Stimulated activated naive CD8-positive, alpha-beta T cell treated with anti-CD3 and anti-CD28 coated beads, Interleukin-15, amount 100 ng/mL, for 72 hours (primary cell): ENCODE data around the gene CFAP54.

Source experiments
- ATAC-seq: fragments of 150-1000 bp; cut with Tn5 transposase; 2 replicates; pipeline ENCODE4 v1.10.0; 2021; ENCODE audit warnings: mild to moderate bottlenecking, moderate library complexity
- DNase-seq, 2 donors: peaks; one replicate each; pipeline ENCODE4 v3.0.0; 2021 to 2022
- H3K27ac Mint-ChIP-seq, 2 donors: one replicate each; pipeline ENCODE4 v1.8.0; 2022; ENCODE audit warnings: mild to moderate bottlenecking in 2 of 2, mixed read lengths in 2 of 2, moderate library complexity in 2 of 2
- H3K27me3 Mint-ChIP-seq: one replicate; pipeline ENCODE4 v1.8.0; 2022; ENCODE audit warnings: mixed read lengths
- H3K4me1 Mint-ChIP-seq: one replicate; pipeline ENCODE4 v1.8.0; 2022; ENCODE audit warnings: mild to moderate bottlenecking, mixed read lengths
- H3K4me3 Mint-ChIP-seq, 2 donors: one replicate each; pipeline ENCODE4 v1.8.0; 2022; ENCODE audit warnings: mild to moderate bottlenecking in 2 of 2, mixed read lengths in 2 of 2, moderate library complexity in 1 of 2
- H3K9me3 Mint-ChIP-seq, 2 donors: one replicate each; pipeline ENCODE4 v1.8.0; 2022; ENCODE audit warnings: mixed read lengths in 2 of 2

Gene CFAP54

GRCh38 chr12:96824074-96824837, 334.9 kb downstream of the CFAP54 start:
- DNase-seq (no peak), ATAC-seq (peak; percentile 56)
- no peaks in the 10 kb centered on the region for H3K27me3 Mint-ChIP-seq
- no peak overlapping the region for H3K4me3 Mint-ChIP-seq
- no peaks in the 10 kb centered on the region for H3K9me3 Mint-ChIP-seq
- H3K27ac Mint-ChIP-seq = no peak overlapping the region
- no peaks in the 10 kb centered on the region for H3K4me1 Mint-ChIP-seq

GRCh38 chr12:96824838-96825236, 335.5 kb downstream of the CFAP54 start:
- H3K27me3 Mint-ChIP-seq = no peaks in the 10 kb centered on the region
- no peaks in the 10 kb centered on the region for H3K4me1 Mint-ChIP-seq
- no peaks in the 10 kb centered on the region for H3K9me3 Mint-ChIP-seq
- no peak overlapping the region for H3K4me3 Mint-ChIP-seq
- peak; percentile 41 for ATAC-seq
- no peak for DNase-seq
- no peak overlapping the region for H3K27ac Mint-ChIP-seq

GRCh38 chr12:96828169-96828789, 338.9 kb downstream of the CFAP54 start:
- DNase-seq (no peak), ATAC-seq (peak; percentile 77)
- H3K4me3 Mint-ChIP-seq = no peak overlapping the region
- no peak overlapping the region for H3K27ac Mint-ChIP-seq
- H3K9me3 Mint-ChIP-seq = no peaks in the 10 kb centered on the region
- no peaks in the 10 kb centered on the region for H3K27me3 Mint-ChIP-seq
- H3K4me1 Mint-ChIP-seq = no peaks in the 10 kb centered on the region

GRCh38 chr12:96829354-96829753, 340.0 kb downstream of the CFAP54 start:
- Mint-ChIP-seq H3K27ac (no peak overlapping the region), H3K27me3 (no peaks in the 10 kb centered on the region), H3K4me3 (no peak overlapping the region), H3K4me1 (no peaks in the 10 kb centered on the region), H3K9me3 (no peaks in the 10 kb centered on the region)
- DNase-seq (no peak), ATAC-seq (no peak)

GRCh38 chr12:96831346-96831745, 342.0 kb downstream of the CFAP54 start:
- DNase-seq (no peak), ATAC-seq (no peak)
- H3K4me1 Mint-ChIP-seq = no peaks in the 10 kb centered on the region
- H3K27me3 Mint-ChIP-seq = no peaks in the 10 kb centered on the region
- no peaks in the 10 kb centered on the region for H3K9me3 Mint-ChIP-seq
- H3K4me3 Mint-ChIP-seq = no peak overlapping the region
- no peak overlapping the region for H3K27ac Mint-ChIP-seq

GRCh38 chr12:96846293-96846692, 356.9 kb downstream of the CFAP54 start:
- ATAC-seq = no peak
- Mint-ChIP-seq H3K27ac (no peak overlapping the region), H3K4me3 (no peak overlapping the region), H3K4me1 (no peaks in the 10 kb centered on the region), H3K27me3 (peaks cover 15% of the 10 kb centered on the region), H3K9me3 (no peaks in the 10 kb centered on the region)
- DNase-seq = no peak

GRCh38 chr12:96850676-96851075, 361.3 kb downstream of the CFAP54 start:
- peaks cover 0 to 9% of the 10 kb centered on the region in 2 donors for H3K9me3 Mint-ChIP-seq
- no peak for ATAC-seq
- no peak overlapping the region for H3K4me3 Mint-ChIP-seq
- peaks cover 11% of the 10 kb centered on the region for H3K27me3 Mint-ChIP-seq
- H3K27ac Mint-ChIP-seq = no peak overlapping the region
- H3K4me1 Mint-ChIP-seq = no peaks in the 10 kb centered on the region
- no peak for DNase-seq

- Mint-ChIP-seq H3K4me3 (no peak overlapping the region), H3K4me1 (no peaks in the 10 kb centered on the region), H3K27me3 (peaks cover 8% of the 10 kb centered on the region), H3K9me3 (peaks cover 6 to 26% of the 10 kb centered on the region in 2 donors), H3K27ac (no peak overlapping the region)
- ATAC-seq (no peak), DNase-seq (no peak)
These were observed 368.8 kb downstream of the CFAP54 start for GRCh38 chr12:96858162-96858561.

GRCh38 chr12:96861656-96862055, 372.3 kb downstream of the CFAP54 start:
- ATAC-seq = no peak
- H3K4me1 Mint-ChIP-seq = peaks cover 8% of the 10 kb centered on the region
- no peak overlapping the region for H3K4me3 Mint-ChIP-seq
- DNase-seq = no peak
- no peak overlapping the region for H3K27ac Mint-ChIP-seq
- peaks cover 2 to 13% of the 10 kb centered on the region in 2 donors for H3K9me3 Mint-ChIP-seq
- H3K27me3 Mint-ChIP-seq = peaks cover 23% of the 10 kb centered on the region

GRCh38 chr12:96862326-96862725, 372.9 kb downstream of the CFAP54 start:
- ATAC-seq (no peak), DNase-seq (no peak)
- H3K27ac Mint-ChIP-seq = no peak overlapping the region
- peaks cover 23% of the 10 kb centered on the region for H3K27me3 Mint-ChIP-seq
- no peak overlapping the region for H3K4me3 Mint-ChIP-seq
- H3K9me3 Mint-ChIP-seq = peaks cover 0 to 6% of the 10 kb centered on the region in 2 donors
- peaks cover 8% of the 10 kb centered on the region for H3K4me1 Mint-ChIP-seq

GRCh38 chr12:96864335-96864734, 375.0 kb downstream of the CFAP54 start:
- H3K9me3 Mint-ChIP-seq = no peaks in the 10 kb centered on the region
- no peak overlapping the region for H3K4me3 Mint-ChIP-seq
- peaks cover 8% of the 10 kb centered on the region for H3K4me1 Mint-ChIP-seq

GRCh38 chr12:96866801-96867590, 377.6 kb downstream of the CFAP54 start:
- peak overlapping the region in 1 of 2 donors; percentile 49 for H3K27ac Mint-ChIP-seq
- peaks cover 15% of the 10 kb centered on the region for H3K27me3 Mint-ChIP-seq
- H3K9me3 Mint-ChIP-seq = no peaks in the 10 kb centered on the region
- ATAC-seq (no peak), DNase-seq (no peak)
- no peak overlapping the region for H3K4me3 Mint-ChIP-seq
- peaks cover 8% of the 10 kb centered on the region for H3K4me1 Mint-ChIP-seq

More at GRCh38 chr12:96864335-96864734, 375.0 kb downstream of the CFAP54 start:
- H3K27me3 Mint-ChIP-seq = peaks cover 23% of the 10 kb centered on the region
- no peak overlapping the region for H3K27ac Mint-ChIP-seq
- no peak for ATAC-seq
- no peak for DNase-seq

- Mint-ChIP-seq H3K4me3 (no peak overlapping the region), H3K27ac (no peak overlapping the region), H3K9me3 (no peaks in the 10 kb centered on the region), H3K4me1 (no peaks in the 10 kb centered on the region), H3K27me3 (no peaks in the 10 kb centered on the region)
- DNase-seq = no peak
- ATAC-seq = no peak
These were observed 381.6 kb downstream of the CFAP54 start for GRCh38 chr12:96870946-96871345.

- no peak for DNase-seq
- Mint-ChIP-seq H3K27me3 (peaks cover 8% of the 10 kb centered on the region), H3K27ac (no peak overlapping the region)
These were observed 383.6 kb downstream of the CFAP54 start for GRCh38 chr12:96872961-96873360.

GRCh38 chr12:96874211-96874610, 384.8 kb downstream of the CFAP54 start:
- no peak overlapping the region for H3K4me3 Mint-ChIP-seq
- peaks cover 16% of the 10 kb centered on the region for H3K27me3 Mint-ChIP-seq
- no peak for DNase-seq
- H3K4me1 Mint-ChIP-seq = no peaks in the 10 kb centered on the region
- ATAC-seq = no peak
- H3K9me3 Mint-ChIP-seq = no peaks in the 10 kb centered on the region
- H3K27ac Mint-ChIP-seq = no peak overlapping the region

More at GRCh38 chr12:96872961-96873360, 383.6 kb downstream of the CFAP54 start:
- Mint-ChIP-seq H3K9me3 (no peaks in the 10 kb centered on the region), H3K4me1 (no peaks in the 10 kb centered on the region), H3K4me3 (no peak overlapping the region)
- no peak for ATAC-seq

GRCh38 chr12:96876966-96877365, 387.6 kb downstream of the CFAP54 start:
- Mint-ChIP-seq H3K9me3 (no peaks in the 10 kb centered on the region), H3K27me3 (peaks cover 16% of the 10 kb centered on the region), H3K27ac (no peak overlapping the region), H3K4me3 (no peak overlapping the region), H3K4me1 (no peaks in the 10 kb centered on the region)
- no peak for DNase-seq
- ATAC-seq = no peak
